GM12801 (cell line): Measurements from ENCODE around the gene UIMC1.

Experiments used
- CTCF ChIP-seq: IDR thresholded peaks from one replicate; pipeline ENCODE4 v1.5.1; 2011; ENCODE audit warnings: control low read depth; ENCODE audit not compliant: insufficient read length; ENCODE audit errors: extremely low read depth

The UIMC1 gene

GRCh38 chr5:176947847-176948246 lies 58.7 kb downstream of the UIMC1 start:
- no peak for TF ChIP-seq CTCF

- TF ChIP-seq CTCF: no peak
These were observed 62.3 kb downstream of the UIMC1 start for GRCh38 chr5:176944268-176944667.

GRCh38 chr5:176943816-176944215 lies 62.8 kb downstream of the UIMC1 start:
- TF ChIP-seq CTCF: no peak

- TF ChIP-seq CTCF: no peak
These were observed 64.6 kb downstream of the UIMC1 start for GRCh38 chr5:176941951-176942350.

- TF ChIP-seq CTCF: no peak
These were observed 68.1 kb downstream of the UIMC1 start for GRCh38 chr5:176938472-176938871.

GRCh38 chr5:176935017-176935416 lies 71.6 kb downstream of the UIMC1 start:
- TF ChIP-seq CTCF: no peak

GRCh38 chr5:176934309-176934930 lies 72.2 kb downstream of the UIMC1 start:
- no peak for TF ChIP-seq CTCF

GRCh38 chr5:176929654-176930053 lies 76.9 kb downstream of the UIMC1 start:
- TF ChIP-seq CTCF: no peak
